Measurements from ENCODE around the gene MEST. TPM values are rescaled to one million over a fixed set of nuclear protein-coding genes. Genes with fewer than 3 reads are reported as not detected.

Gene MEST
- total RNA-seq, 4 donors from 2014 or later = 1.4 to 2.3 (median 1.7) TPM

- Histone ChIP-seq H3K36me3 (no peaks in the 10 kb centered on the region), H3K27ac (no peak overlapping the region), H3K4me1 (no peaks in the 10 kb centered on the region), H3K4me3 (peak overlapping the region in 3 of 4 donors; percentile 32 to 50 (median 45)), H3K9me3 (no peaks in the 10 kb centered on the region), H3K27me3 (peaks cover 2 to 53% (median 17%) of the 10 kb centered on the region in 3 donors)
- ATAC-seq (no peak), DNase-seq (no peak)
- intact Hi-C loops (cut with DNase I; ENCODE audit: low total_unique reads) (loop anchor here (5.0 to 10.0 kb wide), 2 partner anchors 208 to 239 kb away; no protein-coding TSS in a partner anchor), in situ Hi-C loops (cut with MboI; ENCODE audit: low sequenced_read_pairs in 4 of 4) (no loop called here)
- TF ChIP-seq CTCF (IDR thresholded peaks at IDR 0.05 in 4 of 5, conservative IDR thresholded peaks at IDR 0.05 in 1 of 5) (no peak), POLR2A (IDR thresholded peaks at IDR 0.05) (no peak)
Measured at GRCh38 chr7:130485734-130486113, 6.2 kb upstream of the MEST start.

- H3K27me3 ChIP-seq = peaks cover 5 to 59% (median 24%) of the 10 kb centered on the region in 3 donors
- ATAC-seq = no peak
- peak overlapping the region; percentile 31 to 50 (median 38) for H3K4me3 ChIP-seq
- TF ChIP-seq CTCF (IDR thresholded peaks at IDR 0.05 in 4 of 5, conservative IDR thresholded peaks at IDR 0.05 in 1 of 5) (peak in 2 of 5 experiments; percentile 46 to 48), POLR2A (IDR thresholded peaks at IDR 0.05) (no peak)
- in situ Hi-C loops (cut with MboI; ENCODE audit: low sequenced_read_pairs in 4 of 4) (no loop called here), intact Hi-C loops (cut with DNase I; ENCODE audit: low total_unique reads) (loop anchor here (5.0 to 10.0 kb wide), 2 partner anchors 209 to 238 kb away; no protein-coding TSS in a partner anchor)
- H3K27ac ChIP-seq = no peak overlapping the region
- no peak for DNase-seq
- H3K36me3 ChIP-seq = no peaks in the 10 kb centered on the region
- peaks cover under 1% of the 10 kb centered on the region in 2 donors for H3K4me1 ChIP-seq
- no peaks in the 10 kb centered on the region for H3K9me3 ChIP-seq
Measured at GRCh38 chr7:130486114-130486953, 5.6 kb upstream of the MEST start.

- peak overlapping the region in 2 of 4 donors; percentile 31 to 50 for H3K4me3 ChIP-seq
- in situ Hi-C loops (cut with MboI; ENCODE audit: low sequenced_read_pairs in 4 of 4) = no loop called here
Measured at GRCh38 chr7:130486954-130487436, 4.9 kb upstream of the MEST start.

More at GRCh38 chr7:130486954-130487436, 4.9 kb upstream of the MEST start:
- no peak for DNase-seq
- ATAC-seq = no peak
- TF ChIP-seq POLR2A (IDR thresholded peaks at IDR 0.05) = no peak
- no peak for TF ChIP-seq CTCF (IDR thresholded peaks at IDR 0.05 in 4 of 5, conservative IDR thresholded peaks at IDR 0.05 in 1 of 5)
- H3K4me1 ChIP-seq = peaks cover 2 to 5% of the 10 kb centered on the region in 2 donors
- H3K27ac ChIP-seq = no peak overlapping the region
- peaks cover 5 to 64% (median 28%) of the 10 kb centered on the region in 3 donors for H3K27me3 ChIP-seq
- no peaks in the 10 kb centered on the region for H3K9me3 ChIP-seq
- no peaks in the 10 kb centered on the region for H3K36me3 ChIP-seq
- intact Hi-C loops (cut with DNase I; ENCODE audit: low total_unique reads) = loop anchor here (5.0 to 10.0 kb wide), 2 partner anchors 210 to 238 kb away; no protein-coding TSS in a partner anchor
